Measurements from ENCODE around the gene MCRIP1.

- TF ChIP-seq POLR2A (IDR thresholded peaks at IDR 0.05; ENCODE audit: low read length) (peak; percentile 70), GATA1 (IDR thresholded peaks at IDR 0.05; ENCODE audit: low read depth, low read length) (no peak)
Observed at GRCh38 chr17:81833160-81833920, at the start of gene MCRIP1.
